ENCODE data around the gene HOXA3. TPM values are rescaled to one million over a fixed set of nuclear protein-coding genes. Genes with fewer than 3 reads are reported as not detected.

HOXA3 gene
- total RNA-seq, 1 experiment from 2014 or later: 30.2 TPM

- peaks cover 7% of the 10 kb centered on the region; the same call in 1 of the 2 replicates for H3K4me1 ChIP-seq (ENCODE audit: control insufficient read depth, insufficient read depth, low read length)
- CTCF ChIA-PET: no interaction called here
- H3K27me3 ChIP-seq (ENCODE audit: control insufficient read depth, insufficient read depth, low read length): no peaks in the 10 kb centered on the region
Measured at GRCh38 chr7:27189997-27190748, 37.8 kb upstream of the HOXA3 start.

DNA sequence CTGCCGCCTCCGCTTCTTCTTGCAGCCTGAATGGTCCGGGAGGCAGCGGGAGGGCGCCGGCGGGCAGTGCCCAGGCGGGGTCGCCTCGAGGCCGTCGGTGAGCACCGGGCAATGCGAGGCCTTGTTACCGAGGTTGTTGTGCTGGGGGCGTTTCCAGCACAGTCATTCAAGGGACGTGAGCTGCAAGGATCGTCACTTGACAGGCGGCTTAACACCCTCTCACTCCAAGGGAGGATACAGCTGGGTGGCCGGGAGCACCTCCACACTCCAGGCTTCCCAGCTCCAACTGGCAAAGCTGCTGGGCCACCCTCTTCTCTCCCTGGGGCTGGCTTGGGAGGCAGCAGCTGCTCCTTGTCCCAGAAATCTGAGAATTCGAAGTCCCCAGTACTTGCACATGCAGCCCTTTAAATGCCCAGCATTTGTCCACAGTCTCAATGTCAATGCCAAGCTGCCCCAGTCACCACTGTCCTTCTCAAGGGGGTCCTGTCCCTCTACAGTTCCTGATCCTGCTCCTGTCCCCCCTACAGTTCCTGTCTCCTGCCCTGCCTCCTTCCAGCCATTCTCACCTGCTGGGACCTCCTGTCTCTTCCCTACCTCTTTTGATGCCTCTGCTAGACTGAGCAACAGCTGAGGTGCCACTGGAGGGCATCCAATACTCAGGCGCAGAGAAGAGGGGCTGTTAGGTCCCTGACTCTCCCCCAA is 37.1 kb upstream of the HOXA3 start:
- Histone ChIP-seq H3K27me3 (ENCODE audit: control insufficient read depth, insufficient read depth, low read length) (no peaks in the 10 kb centered on the region), H3K4me3 (ENCODE audit: low read depth in 2 of 2, low read length in 2 of 2) (no peak overlapping the region), H3K9me3 (ENCODE audit: control insufficient read depth, insufficient read depth, low read depth, low read length) (no peaks in the 10 kb centered on the region), H3K4me1 (ENCODE audit: control insufficient read depth, insufficient read depth, low read length) (peaks cover 7% of the 10 kb centered on the region; the same call in 1 of the 2 replicates), H3K36me3 (ENCODE audit: control insufficient read depth, insufficient read depth, low read length) (no peaks in the 10 kb centered on the region), H3K27ac (ENCODE audit: low read length) (no peak overlapping the region)
- no TSS peak for BruUV-seq (replicated peaks)
- in situ Hi-C loops (cut with HindIII; ENCODE audit: low pct_unique_long_range_greater_than_20kb, low sequenced_read_pairs) (no loop called here), intact Hi-C loops (cut with micrococcal nuclease; ENCODE audit: unreplicated experiment) (no loop called here)
- ATAC-seq (peak; percentile 11; the same call in 1 of the 2 replicates), DNase-seq (ENCODE audit: low read depth, low spot score) (no peak)
- no peak for TF ChIP-seq REST (IDR thresholded peaks at IDR 0.05; ENCODE audit: insufficient read depth in 1 of 2, low read depth in 2 of 2, low read length in 1 of 2)
- no peak for TF ChIP-seq CTCF (IDR thresholded peaks at IDR 0.05)
- TF ChIP-seq TCF7L2 (IDR thresholded peaks at IDR 0.05; ENCODE audit: low read depth, low read length): no peak
- TF ChIP-seq SIN3A (IDR thresholded peaks at IDR 0.05; ENCODE audit: borderline replicate concordance, insufficient read depth, low read depth, low read length): no peak
- TF ChIP-seq POLR2AphosphoS5 (IDR thresholded peaks at IDR 0.05; ENCODE audit: low read depth, low read length): no peak
- ChIA-PET POLR2A (no interaction called here), CTCF (no interaction called here)

More at GRCh38 chr7:27189997-27190748, 37.8 kb upstream of the HOXA3 start:
- Histone ChIP-seq H3K4me3 (ENCODE audit: low read depth in 2 of 2, low read length in 2 of 2) (no peak overlapping the region), H3K9me3 (ENCODE audit: control insufficient read depth, insufficient read depth, low read depth, low read length) (no peaks in the 10 kb centered on the region), H3K27ac (ENCODE audit: low read length) (no peak overlapping the region), H3K36me3 (ENCODE audit: control insufficient read depth, insufficient read depth, low read length) (no peaks in the 10 kb centered on the region)
- POLR2A ChIA-PET: no interaction called here
- TF ChIP-seq CTCF (IDR thresholded peaks at IDR 0.05) (no peak), POLR2AphosphoS5 (IDR thresholded peaks at IDR 0.05; ENCODE audit: low read depth, low read length) (no peak), TCF7L2 (IDR thresholded peaks at IDR 0.05; ENCODE audit: low read depth, low read length) (no peak), SIN3A (IDR thresholded peaks at IDR 0.05; ENCODE audit: borderline replicate concordance, insufficient read depth, low read depth, low read length) (no peak)
- ATAC-seq: no peak
- in situ Hi-C loops (cut with HindIII; ENCODE audit: low pct_unique_long_range_greater_than_20kb, low sequenced_read_pairs) (no loop called here), intact Hi-C loops (cut with micrococcal nuclease; ENCODE audit: unreplicated experiment) (no loop called here)
- no TSS peak for BruUV-seq (replicated peaks)
- no peak for DNase-seq (ENCODE audit: low read depth, low spot score)
